Osteoblast (primary cell): ENCODE data around the gene SH3PXD2B. TPM values are rescaled to one million over a fixed set of nuclear protein-coding genes. Genes with fewer than 3 reads are reported as not detected.

Experiments used
- DNase-seq: peaks from one replicate; pipeline ENCODE4 v3.0.0; 2011; ENCODE audit warnings: low spot score, mixed read lengths; ENCODE audit not compliant: insufficient read length; ENCODE audit errors: missing footprints
- H2AFZ ChIP-seq: 2 replicates; pipeline ENCODE4 v1.6.0; 2011; ENCODE audit warnings: mild to moderate bottlenecking, low read length
- H3K27ac ChIP-seq: 2 replicates; pipeline ENCODE4 v1.5.1; 2011; ENCODE audit warnings: mild to moderate bottlenecking, low read depth, low read length, moderate library complexity
- H3K27me3 ChIP-seq: 2 replicates; pipeline ENCODE4 v1.6.0; 2012; ENCODE audit warnings: mild to moderate bottlenecking, control low read depth, inconsistent platforms, low read length, moderate library complexity; ENCODE audit not compliant: insufficient read depth
- H3K36me3 ChIP-seq: 2 replicates; pipeline ENCODE4 v1.5.1; 2011; ENCODE audit warnings: mild to moderate bottlenecking, low read length, control low read depth, moderate library complexity; ENCODE audit not compliant: insufficient read depth
- H3K4me1 ChIP-seq: 2 replicates; pipeline ENCODE4 v1.5.1; 2011; ENCODE audit warnings: mild to moderate bottlenecking, low read length, control low read depth, moderate library complexity; ENCODE audit not compliant: insufficient read depth
- H3K4me2 ChIP-seq: 2 replicates; pipeline ENCODE4 v1.6.0; 2011; ENCODE audit warnings: mild to moderate bottlenecking, low read length; ENCODE audit not compliant: insufficient read depth
- H3K4me3 ChIP-seq: fragments of 200-600 bp; sonication (generic); 3 replicates; pipeline ENCODE4 v1.5.1; 2012; ENCODE audit warnings: mild to moderate bottlenecking, low read length, inconsistent platforms; ENCODE audit not compliant: insufficient read depth
- H3K79me2 ChIP-seq: 2 replicates; pipeline ENCODE4 v1.6.0; 2012; ENCODE audit warnings: mild to moderate bottlenecking, low read length, control low read depth, inconsistent platforms; ENCODE audit not compliant: insufficient read depth
- H3K9me3 ChIP-seq: 2 replicates; pipeline ENCODE4 v1.5.1; 2011; ENCODE audit warnings: low read depth, low read length, control low read depth
- H4K20me1 ChIP-seq: 2 replicates; pipeline ENCODE4 v1.6.0; 2012; ENCODE audit warnings: mild to moderate bottlenecking, low read length, control low read depth; ENCODE audit not compliant: insufficient read depth
- CTCF ChIP-seq: IDR thresholded peaks from 2 replicates; pipeline ENCODE4 v1.5.1; 2011; ENCODE audit warnings: mild to moderate bottlenecking, low read depth, low read length, moderate library complexity; ENCODE audit errors: extremely low read depth
- total RNA-seq: library from RNA; depleted of rRNA; stranded (reverse); fragments of >200 nt; gene quantifications from 2 replicates; pipeline ENCODE4 v1.2.3, GENCODE V29; 2012

The SH3PXD2B gene
- total RNA-seq = 58.3 and 59.2 TPM in 2 replicates

DNA sequence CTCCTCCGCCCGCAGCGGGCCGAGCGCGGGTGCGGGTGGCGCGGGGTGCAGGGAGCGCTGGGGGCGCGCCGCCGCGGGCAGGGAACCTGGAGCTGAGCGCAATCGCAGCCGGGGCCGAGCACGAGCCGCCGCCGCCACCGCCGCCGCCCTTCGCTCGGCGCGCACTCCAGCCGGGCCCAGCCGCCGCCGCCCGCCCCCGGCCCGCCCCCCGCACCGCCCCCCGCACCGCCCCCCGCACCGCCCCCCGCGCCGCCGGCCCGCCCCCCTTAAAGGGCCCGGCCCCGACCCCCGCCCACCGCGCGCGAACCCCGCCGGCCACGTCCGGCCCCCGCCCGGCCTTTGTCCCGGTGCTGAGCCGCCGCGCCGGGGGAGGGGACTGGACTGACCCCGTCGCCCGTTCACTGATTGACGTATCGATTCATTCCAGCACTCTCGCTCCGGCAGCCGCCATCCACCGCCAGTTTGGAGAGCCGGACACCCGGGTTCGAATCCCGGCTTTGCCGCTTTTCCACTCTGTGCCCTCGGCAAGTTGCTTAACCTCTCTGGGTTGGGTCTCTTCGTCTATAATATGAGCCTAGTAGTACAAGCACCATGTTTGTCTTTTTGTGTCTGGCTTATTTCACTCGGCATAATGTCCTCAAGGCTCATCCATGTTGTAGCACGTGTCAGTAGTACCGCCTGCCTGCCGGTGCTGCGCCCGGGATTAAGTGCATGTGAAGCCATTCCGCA, at the start of gene SH3PXD2B:
TSS of gene SH3PXD2B (minus strand) at position 168 of the 729 bp plus-strand sequence. CDS start 173 bp downstream, outside the sequence.
- Histone ChIP-seq H3K4me3 (peak within 1 kb of the TSS; percentile 97), H3K9me3 (no peaks in the 10 kb centered on the region), H3K4me2 (peak within 1 kb of the TSS; percentile 90), H3K4me1 (peaks cover 34% of the 10 kb centered on the region), H3K27ac (peak within 1 kb of the TSS; percentile 95), H2AFZ (peak within 1 kb of the TSS; percentile 91), H3K36me3 (no peaks in the 10 kb centered on the region), H3K27me3 (no peaks in the 10 kb centered on the region), H3K79me2 (peaks cover 35% of the 10 kb centered on the region), H4K20me1 (peaks cover 28% of the 10 kb centered on the region)
- peak; percentile 84 for DNase-seq
- TF ChIP-seq CTCF = no peak

DNA sequence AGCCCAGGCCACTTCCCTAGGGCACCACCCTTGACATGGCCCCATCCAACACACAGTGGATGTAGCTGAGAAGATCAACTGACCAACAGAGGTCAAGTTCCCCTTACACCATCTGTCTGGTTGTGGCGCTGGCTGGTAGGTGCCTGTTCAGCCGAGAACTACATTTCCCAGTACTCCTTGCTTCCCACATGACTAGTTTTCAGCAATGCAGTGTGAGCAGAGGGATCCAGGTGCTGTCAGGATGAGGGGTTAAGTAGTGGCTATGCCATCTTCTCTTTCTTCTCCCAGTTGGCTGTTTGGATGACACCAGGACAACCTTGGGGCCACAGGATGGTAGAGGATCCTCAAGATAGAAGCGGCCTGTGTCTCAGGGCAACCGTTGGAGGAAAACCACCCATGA, 48.6 kb upstream of the SH3PXD2B start:
- H3K79me2 ChIP-seq = no peaks in the 10 kb centered on the region
- peaks cover 17% of the 10 kb centered on the region for H3K27me3 ChIP-seq
- no peaks in the 10 kb centered on the region for H3K9me3 ChIP-seq
- no peak overlapping the region for H3K4me2 ChIP-seq
- H2AFZ ChIP-seq = no peak overlapping the region
- TF ChIP-seq CTCF = no peak
- H3K27ac ChIP-seq = no peak overlapping the region
- H3K4me1 ChIP-seq = no peaks in the 10 kb centered on the region
- no peak overlapping the region for H3K4me3 ChIP-seq
- no peak for DNase-seq
- no peaks in the 10 kb centered on the region for H3K36me3 ChIP-seq
- H4K20me1 ChIP-seq = no peaks in the 10 kb centered on the region

- Histone ChIP-seq H3K9me3 (no peaks in the 10 kb centered on the region), H3K4me2 (no peak overlapping the region), H3K36me3 (no peaks in the 10 kb centered on the region), H3K4me3 (no peak overlapping the region), H4K20me1 (no peaks in the 10 kb centered on the region), H2AFZ (no peak overlapping the region), H3K27ac (no peak overlapping the region), H3K79me2 (no peaks in the 10 kb centered on the region), H3K27me3 (peaks cover 17% of the 10 kb centered on the region), H3K4me1 (peaks cover under 1% of the 10 kb centered on the region)
- DNase-seq = no peak
- no peak for TF ChIP-seq CTCF
These were observed 48.1 kb upstream of the SH3PXD2B start for GRCh38 chr5:172502410-172502809.

DNA sequence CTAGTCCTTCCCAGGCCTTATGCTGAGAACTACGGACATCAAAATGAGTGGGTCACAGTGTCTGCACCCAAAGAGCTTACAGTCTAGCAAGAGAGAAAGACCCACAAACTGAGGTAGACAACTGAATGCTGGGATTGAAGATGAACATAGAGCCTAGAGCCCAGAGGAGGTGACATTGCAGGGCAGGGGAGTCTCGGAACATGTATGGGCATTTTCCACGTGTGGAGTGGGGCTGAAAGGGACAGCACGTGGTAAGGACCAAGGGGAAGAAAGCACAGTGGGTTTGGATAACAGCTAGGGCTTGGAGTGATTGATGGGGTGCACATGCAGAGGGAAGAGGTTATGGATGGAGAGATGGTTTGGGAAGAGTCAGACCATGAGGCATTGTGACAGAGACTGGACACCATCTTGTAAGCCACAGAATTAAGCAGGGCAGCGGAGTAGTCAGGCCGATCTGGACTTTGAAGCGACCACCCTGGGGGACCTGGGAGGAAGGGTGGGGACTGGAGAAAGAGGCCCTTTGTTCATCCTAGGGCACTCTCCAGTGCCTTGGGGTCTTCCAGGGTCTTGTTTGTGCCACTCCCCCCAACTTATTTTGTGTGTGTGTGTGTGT, 47.5 kb upstream of the SH3PXD2B start:
- H3K27me3 ChIP-seq = peaks cover 14% of the 10 kb centered on the region
- no peak overlapping the region for H3K27ac ChIP-seq
- H3K36me3 ChIP-seq = no peaks in the 10 kb centered on the region
- H2AFZ ChIP-seq = no peak overlapping the region
- H4K20me1 ChIP-seq = no peaks in the 10 kb centered on the region
- no peaks in the 10 kb centered on the region for H3K9me3 ChIP-seq
- H3K4me1 ChIP-seq = peaks cover 6% of the 10 kb centered on the region
- no peak overlapping the region for H3K4me2 ChIP-seq
- no peak for DNase-seq
- no peaks in the 10 kb centered on the region for H3K79me2 ChIP-seq
- no peak overlapping the region for H3K4me3 ChIP-seq
- no peak for TF ChIP-seq CTCF
